HG03066 (cell line): ENCODE data around the gene SLC6A2.

Source experiments
- ATAC-seq: cut with Tn5 transposase; IDR thresholded peaks from one replicate; pipeline ENCODE4 v1.9.1; 2021; ENCODE audit warnings: low read depth; ENCODE audit not compliant: unreplicated experiment

The SLC6A2 gene

DNA sequence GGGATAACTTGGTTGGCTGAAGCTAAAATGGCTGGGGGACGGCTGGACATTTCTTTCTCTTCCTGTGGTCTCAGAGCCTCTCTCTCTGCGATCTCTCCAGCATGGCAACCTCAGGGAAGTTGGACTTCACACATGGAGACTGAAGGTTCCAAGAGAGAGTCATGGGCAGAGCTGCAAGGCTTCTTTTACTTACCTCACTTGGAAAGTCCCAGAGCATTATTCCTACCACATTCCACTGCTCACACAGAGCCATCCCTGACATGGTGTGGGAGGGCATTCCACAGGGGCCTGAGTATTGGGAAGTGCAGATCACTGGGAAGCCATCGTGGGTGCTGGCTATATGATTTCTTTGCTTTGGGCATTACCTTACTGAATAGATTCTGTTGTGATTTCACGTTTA lies 9.8 kb upstream of the SLC6A2 start:
- no peak for ATAC-seq

- no peak for ATAC-seq
These were observed 8.4 kb upstream of the SLC6A2 start for GRCh38 chr16:55647343-55647742.

DNA sequence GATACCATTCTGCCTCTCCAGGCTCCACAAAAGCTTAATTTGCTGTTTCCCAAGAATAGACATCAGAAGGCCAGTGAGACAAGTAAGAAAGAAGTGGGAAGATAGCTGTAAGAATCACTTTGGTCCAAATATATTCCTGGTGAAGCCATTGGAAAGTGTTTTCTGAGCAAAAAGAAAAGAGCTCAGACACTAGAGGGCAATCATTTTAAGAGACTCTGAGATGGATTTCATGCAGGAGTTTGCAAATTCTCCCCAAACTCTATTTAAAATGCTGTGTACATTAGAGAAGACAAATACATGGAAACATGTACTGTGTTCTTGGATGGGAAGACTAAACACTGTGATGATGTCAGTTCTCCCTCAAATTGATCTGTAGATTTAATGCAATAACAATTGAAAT lies 8.0 kb upstream of the SLC6A2 start:
- no peak for ATAC-seq

GRCh38 chr16:55651841-55652824 lies 3.7 kb upstream of the SLC6A2 start:
- ATAC-seq, result no peak

- no peak for ATAC-seq
These were observed 2.7 kb upstream of the SLC6A2 start for GRCh38 chr16:55653106-55653505.

DNA sequence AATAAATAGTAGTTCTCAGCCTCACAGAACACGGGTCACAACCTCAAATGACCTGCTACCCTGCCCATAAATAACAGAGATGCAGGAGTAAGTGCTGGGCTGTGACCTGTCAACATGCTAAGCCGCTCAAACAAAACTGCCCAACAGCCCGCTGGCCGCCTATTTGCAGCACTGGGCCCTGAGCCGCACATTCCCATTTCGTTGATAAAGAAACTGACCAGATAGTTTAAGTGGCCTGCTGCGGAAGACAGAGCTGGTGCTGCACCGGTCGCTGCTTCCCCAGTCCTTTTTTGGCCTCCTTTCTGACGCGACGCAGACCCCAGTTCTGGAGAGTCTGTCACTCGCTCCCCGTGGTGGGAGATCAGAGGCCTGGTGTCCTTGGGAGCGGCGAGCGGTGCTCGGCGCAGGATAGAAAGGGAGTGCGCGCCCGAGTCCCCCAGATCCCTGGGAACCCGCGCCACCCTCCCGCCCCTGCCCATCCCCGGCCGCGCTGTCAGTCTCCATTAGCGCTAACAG lies 349 bp upstream of the SLC6A2 start:
- ATAC-seq, result no peak

GRCh38 chr16:55656691-55657092 lies 904 bp downstream of the SLC6A2 start:
- no peak for ATAC-seq

GRCh38 chr16:55657616-55658015 lies 1.8 kb downstream of the SLC6A2 start:
- ATAC-seq, result no peak

DNA sequence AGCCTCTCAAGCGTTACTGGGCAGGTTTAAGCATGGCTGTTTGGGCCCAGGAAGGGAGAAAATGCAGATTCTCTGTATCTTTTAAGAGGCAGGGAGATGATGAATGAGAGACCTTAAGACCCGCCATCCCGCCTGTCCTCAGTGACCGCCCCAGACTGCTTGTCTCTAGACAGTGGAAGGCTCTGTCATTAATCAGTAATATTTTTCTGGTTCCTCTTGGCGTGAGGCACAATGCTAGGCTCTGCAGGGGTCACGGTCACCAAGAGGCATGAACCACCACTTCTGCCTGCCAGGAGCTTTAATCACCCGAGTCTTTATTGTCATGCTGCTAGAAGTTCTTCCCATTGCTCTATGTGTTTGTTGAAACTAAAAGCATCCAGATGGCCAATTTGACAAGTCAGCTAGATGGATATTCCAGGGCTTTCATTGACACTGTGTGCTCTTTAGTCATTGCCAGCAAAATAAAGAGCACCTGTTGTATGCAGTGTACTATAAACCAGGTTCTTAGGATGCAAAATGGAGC lies 3.2 kb downstream of the SLC6A2 start:
- ATAC-seq, result no peak

GRCh38 chr16:55660026-55660425 lies 4.2 kb downstream of the SLC6A2 start:
- ATAC-seq, result no peak

- ATAC-seq, result no peak
These were observed 5.0 kb downstream of the SLC6A2 start for GRCh38 chr16:55660828-55661227.

- ATAC-seq, result no peak
These were observed 6.3 kb downstream of the SLC6A2 start for GRCh38 chr16:55661941-55662643.

GRCh38 chr16:55662644-55663031 lies 6.8 kb downstream of the SLC6A2 start:
- no peak for ATAC-seq

GRCh38 chr16:55663225-55663624 lies 7.4 kb downstream of the SLC6A2 start:
- no peak for ATAC-seq

- ATAC-seq, result no peak
These were observed 8.2 kb downstream of the SLC6A2 start for GRCh38 chr16:55663765-55664677.

DNA sequence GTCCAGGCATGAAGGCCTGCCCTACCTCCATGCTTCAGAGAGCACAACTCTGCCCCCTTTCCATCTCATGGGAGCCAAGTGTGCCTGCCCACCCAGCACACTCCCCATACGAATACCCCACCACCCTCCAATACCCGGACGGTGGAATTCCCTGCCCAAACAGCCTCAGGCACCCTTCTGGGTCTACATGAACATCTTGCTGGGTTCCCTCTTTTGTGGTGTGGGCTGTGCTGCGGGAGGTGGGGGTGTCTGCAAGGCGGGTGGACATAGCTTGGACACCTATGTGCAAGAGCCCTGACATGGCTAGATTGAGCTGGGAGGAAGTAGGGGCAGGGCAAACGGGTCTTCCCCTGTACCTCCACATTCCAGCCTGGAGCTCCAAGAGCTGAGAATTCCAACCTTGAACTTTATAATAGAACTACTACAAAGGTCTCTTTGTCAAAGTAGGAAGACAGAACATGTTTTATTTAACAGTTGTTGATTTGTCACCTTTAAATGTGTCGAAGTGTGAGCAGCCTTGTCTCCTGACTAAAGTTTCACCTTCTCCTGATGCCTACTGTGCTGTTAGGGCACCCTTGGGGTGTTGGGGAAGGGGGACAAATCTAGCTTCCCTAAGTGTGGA lies 9.1 kb downstream of the SLC6A2 start:
- ATAC-seq, result no peak

DNA sequence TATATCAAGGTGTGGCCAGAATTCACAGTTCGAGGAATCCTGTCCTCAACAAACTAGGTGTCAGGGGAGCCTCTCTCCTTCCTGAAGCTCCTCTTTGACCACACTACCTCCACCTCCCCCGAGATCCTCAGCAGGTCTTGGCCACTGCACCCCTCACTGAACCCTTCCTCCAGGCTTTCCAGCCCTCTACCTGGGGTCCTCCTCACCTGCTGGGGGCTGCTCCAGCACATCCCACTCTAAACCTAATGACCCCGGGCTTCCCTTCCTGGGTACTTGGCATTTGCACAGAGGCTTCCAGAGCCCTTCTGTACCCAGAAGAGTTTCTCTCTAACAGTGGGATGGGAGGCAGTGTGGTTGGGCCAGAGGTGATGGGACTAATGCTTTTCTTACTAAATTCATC lies 9.7 kb downstream of the SLC6A2 start:
- ATAC-seq, result no peak

DNA sequence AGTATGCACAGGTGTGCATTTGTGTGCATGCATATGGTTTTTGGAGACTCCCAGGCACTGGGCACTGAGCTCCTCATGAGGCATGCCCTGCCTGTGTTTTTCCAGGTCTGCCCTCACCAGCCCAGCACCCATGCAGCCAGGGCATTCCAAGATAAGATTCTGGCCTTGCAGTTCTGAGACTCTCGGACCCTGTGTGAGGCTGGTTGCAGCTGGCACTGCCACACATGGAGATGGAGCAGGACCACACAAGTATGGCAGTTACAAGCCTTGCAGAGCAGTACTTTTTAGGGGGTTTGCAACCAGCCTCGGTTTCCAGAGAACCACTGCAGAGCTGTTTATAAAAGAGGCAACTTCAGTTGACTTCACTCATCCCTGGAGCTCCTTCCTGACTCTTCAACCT lies 10.2 kb downstream of the SLC6A2 start:
- no peak for ATAC-seq

GRCh38 chr16:55667753-55668152 lies 12.0 kb downstream of the SLC6A2 start:
- ATAC-seq, result no peak
